PC-9 (cell line): Measurements from ENCODE around the gene FADS6. TPM values are rescaled to one million over a fixed set of nuclear protein-coding genes. Genes with fewer than 3 reads are reported as not detected.
A peak's percentile ranks its signal among the peaks of the same experiment; 100 is the strongest.

Experiments
- BruUV-seq: library from RNA; stranded (reverse); fragments of 400-500 nt; replicated peaks from 2 replicates; lab custom pipeline; 2021; lab: Mats Ljungman, UMichigan
- CTCF ChIA-PET: fragments of 300-600 bp; sonication (Branson Sonifier 250); formaldehyde crosslinking; loops from one replicate; lab custom pipeline; 2022; ENCODE audit warnings: antibody characterized with exemption; lab: Charles Lee
- POLR2A ChIA-PET: fragments of 300-600 bp; sonication (Branson Sonifier 250); formaldehyde crosslinking; loops from one replicate; lab custom pipeline; 2022; ENCODE audit warnings: antibody characterized with exemption; ENCODE audit not compliant: unreplicated experiment; lab: Charles Lee
- DNase-seq, 2 experiments: peaks; one replicate each; pipeline versions ENCODE4 v3.0.0 to v3.0.0-alpha.2; 2015 to 2022; ENCODE audit warnings: mixed read lengths in 1 of 2
- H2AFZ ChIP-seq: fragments of 200-600 bp; sonication (generic); 2 replicates; pipeline ENCODE4 v1.8.1; 2017; ENCODE audit warnings: antibody characterized with exemption
- H3F3A ChIP-seq: fragments of 200-600 bp; sonication (generic); 2 replicates; pipeline ENCODE4 v1.8.1; 2017; ENCODE audit warnings: antibody characterized with exemption, mild to moderate bottlenecking, low read depth; ENCODE audit not compliant: insufficient read depth
- H3K27ac ChIP-seq: fragments of 200-600 bp; sonication (generic); 2 replicates; pipeline ENCODE4 v1.6.1; 2016; ENCODE audit warnings: mixed run types
- H3K27me3 ChIP-seq: fragments of 200-600 bp; sonication (generic); 2 replicates; pipeline ENCODE4 v1.6.1; 2016; ENCODE audit warnings: low read depth, mixed run types; ENCODE audit not compliant: insufficient read depth
- H3K36me3 ChIP-seq: fragments of 200-600 bp; sonication (generic); 2 replicates; pipeline ENCODE4 v1.6.1; 2016; ENCODE audit warnings: low read depth, mixed run types
- H3K4me1 ChIP-seq: fragments of 200-600 bp; sonication (generic); replicated peaks from 2 replicates; pipeline ENCODE4 v1.6.1; 2016; ENCODE audit warnings: mixed run types; ENCODE audit not compliant: insufficient read depth
- H3K4me2 ChIP-seq: fragments of 200-600 bp; sonication (generic); 2 replicates; pipeline ENCODE4 v1.6.1; 2017; ENCODE audit warnings: mixed run types
- H3K4me3 ChIP-seq: fragments of 200-600 bp; sonication (generic); 2 replicates; pipeline ENCODE4 v1.6.1; 2016; ENCODE audit warnings: mixed run types
- H3K79me2 ChIP-seq: fragments of 200-600 bp; sonication (generic); 2 replicates; pipeline ENCODE4 v1.6.1; 2017; ENCODE audit warnings: low read depth, mixed run types
- H3K9me2 ChIP-seq: fragments of 200-600 bp; sonication (generic); 2 replicates; pipeline ENCODE4 v1.8.1; 2017; ENCODE audit warnings: mild to moderate bottlenecking; ENCODE audit not compliant: insufficient read depth
- H3K9me3 ChIP-seq: fragments of 200-600 bp; sonication (generic); 2 replicates; pipeline ENCODE4 v1.8.1; 2016; ENCODE audit warnings: low read depth; ENCODE audit not compliant: insufficient read depth
- H4K20me1 ChIP-seq: fragments of 200-600 bp; sonication (generic); 2 replicates; pipeline ENCODE4 v1.8.1; 2017; ENCODE audit not compliant: insufficient read depth
- EZH2 ChIP-seq: fragments of 200-600 bp; sonication (generic); IDR thresholded peaks from 2 replicates; pipeline ENCODE4 v1.8.0; 2017; ENCODE audit warnings: antibody characterized with exemption, low read depth
- intact Hi-C: fragments of 100-400 bp; cut with micrococcal nuclease; formaldehyde crosslinking; loops from one replicate; pipeline ENCODE4 v1.10.0; 2022; ENCODE audit not compliant: unreplicated experiment
- total RNA-seq: library from RNA; stranded (reverse); gene quantifications from 2 replicates; pipeline ENCODE4 v1.2.3, GENCODE V29; 2021
- TF ChIP-seq, protein P1 (sequence below): fragments of 200-600 bp; sonication (generic); conservative IDR thresholded peaks from 2 replicates; pipeline ENCODE4 v1.6.1; 2017; ENCODE audit warnings: mixed run types, antibody characterized with exemption, mild to moderate bottlenecking, moderate library complexity

The FADS6 gene
- total RNA-seq, 1 experiment from 2014 or later, result not detected

DNA sequence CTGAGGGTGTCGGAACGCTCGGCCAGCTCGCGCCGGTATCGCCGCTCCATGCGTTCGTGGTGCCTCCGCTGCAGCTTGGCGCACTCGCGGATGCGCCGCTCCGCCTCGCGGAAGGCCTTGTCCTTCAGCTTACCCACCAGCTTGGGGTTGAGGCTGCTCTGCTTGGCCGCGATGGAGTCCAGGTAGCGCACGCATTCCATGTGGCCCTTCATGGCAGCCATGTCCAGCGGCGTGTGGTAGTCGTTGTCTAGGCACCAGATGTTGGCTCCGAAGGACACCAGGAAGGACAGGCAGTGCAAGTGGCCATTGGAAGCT lies 26.8 kb upstream of the FADS6 start:
- no peak overlapping the region for H3K27ac ChIP-seq
- TF ChIP-seq, protein P1, sequence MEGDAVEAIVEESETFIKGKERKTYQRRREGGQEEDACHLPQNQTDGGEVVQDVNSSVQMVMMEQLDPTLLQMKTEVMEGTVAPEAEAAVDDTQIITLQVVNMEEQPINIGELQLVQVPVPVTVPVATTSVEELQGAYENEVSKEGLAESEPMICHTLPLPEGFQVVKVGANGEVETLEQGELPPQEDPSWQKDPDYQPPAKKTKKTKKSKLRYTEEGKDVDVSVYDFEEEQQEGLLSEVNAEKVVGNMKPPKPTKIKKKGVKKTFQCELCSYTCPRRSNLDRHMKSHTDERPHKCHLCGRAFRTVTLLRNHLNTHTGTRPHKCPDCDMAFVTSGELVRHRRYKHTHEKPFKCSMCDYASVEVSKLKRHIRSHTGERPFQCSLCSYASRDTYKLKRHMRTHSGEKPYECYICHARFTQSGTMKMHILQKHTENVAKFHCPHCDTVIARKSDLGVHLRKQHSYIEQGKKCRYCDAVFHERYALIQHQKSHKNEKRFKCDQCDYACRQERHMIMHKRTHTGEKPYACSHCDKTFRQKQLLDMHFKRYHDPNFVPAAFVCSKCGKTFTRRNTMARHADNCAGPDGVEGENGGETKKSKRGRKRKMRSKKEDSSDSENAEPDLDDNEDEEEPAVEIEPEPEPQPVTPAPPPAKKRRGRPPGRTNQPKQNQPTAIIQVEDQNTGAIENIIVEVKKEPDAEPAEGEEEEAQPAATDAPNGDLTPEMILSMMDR, result no peak
- TF ChIP-seq EZH2, result no peak
- H4K20me1 ChIP-seq, result no peaks in the 10 kb centered on the region
- no peak overlapping the region for H3K4me2 ChIP-seq
- H3K9me2 ChIP-seq, result no peaks in the 10 kb centered on the region
- H3K4me3 ChIP-seq, result no peak overlapping the region
- no peak for DNase-seq
- H3K27me3 ChIP-seq, result peaks cover 25% of the 10 kb centered on the region
- intact Hi-C loops, result no loop called here
- no peaks in the 10 kb centered on the region for H3K79me2 ChIP-seq
- H3K36me3 ChIP-seq, result no peaks in the 10 kb centered on the region
- H3K4me1 ChIP-seq, result no peaks in the 10 kb centered on the region
- no peaks in the 10 kb centered on the region for H3F3A ChIP-seq
- POLR2A ChIA-PET, result no interaction called here
- H2AFZ ChIP-seq, result no peak overlapping the region
- BruUV-seq, result no TSS peak
- CTCF ChIA-PET, result no interaction called here
- no peaks in the 10 kb centered on the region for H3K9me3 ChIP-seq

DNA sequence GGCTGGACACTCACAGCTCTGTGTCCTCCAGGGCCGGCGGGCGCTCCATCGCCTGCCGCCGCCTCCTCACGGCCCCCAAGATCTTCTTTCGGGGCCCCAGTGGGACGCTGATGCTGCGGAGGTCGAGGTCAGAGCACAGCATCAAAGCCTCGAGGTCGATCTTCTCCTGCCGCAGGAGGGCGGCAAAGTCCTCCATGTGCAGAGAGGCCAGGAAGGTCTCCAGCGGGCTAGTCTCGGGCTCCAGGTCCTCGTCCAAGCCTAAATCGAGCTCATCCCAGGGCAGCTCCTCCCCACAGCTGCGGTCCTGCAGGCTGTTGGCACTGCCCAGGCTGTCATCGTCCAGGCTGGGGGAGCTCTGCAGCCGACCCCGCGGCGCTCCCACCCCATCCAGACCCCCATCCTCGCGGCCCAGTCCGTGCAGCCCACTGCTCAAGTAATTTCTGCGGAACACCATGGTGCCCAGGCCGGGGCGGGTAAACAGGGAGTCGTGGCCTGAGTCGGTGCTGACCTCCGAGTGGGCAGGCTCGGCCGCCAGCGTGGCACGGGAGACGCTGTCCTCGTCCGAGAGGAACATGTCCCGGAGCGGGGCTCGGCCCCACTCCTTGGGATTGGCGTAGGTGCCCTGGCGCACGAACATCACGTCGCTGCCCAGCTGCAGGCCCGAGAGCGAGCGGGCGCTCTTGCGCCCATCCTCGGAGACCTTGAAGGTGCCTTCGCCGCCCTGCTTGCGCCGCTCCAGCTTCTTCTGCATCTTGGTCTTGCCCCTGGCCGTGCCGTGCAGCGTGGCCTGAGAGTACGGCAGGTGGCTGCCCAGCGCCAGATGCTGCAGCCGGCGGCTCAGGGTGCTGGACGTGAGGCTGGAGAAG lies 26.2 kb upstream of the FADS6 start:
- peak in 1 of 2 experiments; percentile 37 for DNase-seq

DNA sequence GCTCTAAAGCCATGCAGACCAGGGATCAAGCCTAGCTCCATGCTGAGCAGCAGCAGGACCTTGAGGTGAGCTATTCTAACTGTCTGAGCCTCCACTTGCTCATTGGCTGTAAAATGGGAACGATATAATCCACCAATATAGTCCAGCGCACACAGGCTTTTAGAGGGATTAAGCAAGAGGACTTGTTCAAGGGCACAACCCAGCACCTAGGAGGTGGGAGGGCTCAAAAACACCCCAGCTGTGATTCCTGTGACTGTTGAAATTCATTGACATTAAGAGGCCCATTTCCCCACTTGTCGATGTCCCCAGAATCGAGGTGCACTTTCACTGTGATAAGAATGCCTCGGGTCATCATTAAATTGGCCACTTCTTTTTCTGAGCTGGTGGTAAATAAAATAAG lies 25.5 kb upstream of the FADS6 start:
- BruUV-seq, result no TSS peak
- Histone ChIP-seq H2AFZ (no peak overlapping the region), H3K4me3 (no peak overlapping the region), H3K27ac (no peak overlapping the region), H3K4me2 (no peak overlapping the region), H3K9me2 (no peaks in the 10 kb centered on the region), H3K9me3 (no peaks in the 10 kb centered on the region), H3K27me3 (peaks cover 13% of the 10 kb centered on the region), H3K36me3 (no peaks in the 10 kb centered on the region), H3K4me1 (no peaks in the 10 kb centered on the region), H3K79me2 (no peaks in the 10 kb centered on the region), H4K20me1 (no peaks in the 10 kb centered on the region), H3F3A (no peaks in the 10 kb centered on the region)
- CTCF ChIA-PET, result interaction anchor here (0.6 kb wide), 1 partner anchor 44 kb away, joined by 3 read pairs; no protein-coding TSS in a partner anchor
- POLR2A ChIA-PET, result no interaction called here
- intact Hi-C loops, result no loop called here
- no peak for DNase-seq
- no peak for TF ChIP-seq EZH2
- TF ChIP-seq, protein P1, result no peak

More for the DNA sequence above, 26.2 kb upstream of the FADS6 start:
- H3K4me3 ChIP-seq, result no peak overlapping the region
- no peaks in the 10 kb centered on the region for H3K9me3 ChIP-seq
- H4K20me1 ChIP-seq, result no peaks in the 10 kb centered on the region
- no peak for TF ChIP-seq EZH2
- TF ChIP-seq, protein P1, result peak; percentile 44
- H3F3A ChIP-seq, result no peaks in the 10 kb centered on the region
- no peak overlapping the region for H3K27ac ChIP-seq
- H3K79me2 ChIP-seq, result no peaks in the 10 kb centered on the region
- no peak overlapping the region for H2AFZ ChIP-seq
- no peak overlapping the region for H3K4me2 ChIP-seq
- intact Hi-C loops, result no loop called here
- BruUV-seq, result no TSS peak
- H3K36me3 ChIP-seq, result no peaks in the 10 kb centered on the region
- POLR2A ChIA-PET, result interaction anchor here (0.7 kb wide), 1 partner anchor 46 kb away, joined by 4 read pairs; no protein-coding TSS in a partner anchor
- no peaks in the 10 kb centered on the region for H3K4me1 ChIP-seq
- CTCF ChIA-PET, result interaction anchor here (0.6 kb wide), 1 partner anchor 45 kb away, joined by 3 read pairs; no protein-coding TSS in a partner anchor
- H3K27me3 ChIP-seq, result peaks cover 21% of the 10 kb centered on the region
- H3K9me2 ChIP-seq, result no peaks in the 10 kb centered on the region
